Neural crest cell (in vitro differentiated cells): ENCODE results near the gene KLHL30. TPM values are rescaled to one million over a fixed set of nuclear protein-coding genes. Genes with fewer than 3 reads are reported as not detected.
A peak's percentile ranks its signal among the peaks of the same experiment; 100 is the strongest.

Source experiments
- DNase-seq: peaks from one replicate; pipeline ENCODE4 v3.0.0; 2021; ENCODE audit warnings: low read depth, mixed read lengths, low spot score
- H3K27ac Mint-ChIP-seq: one replicate; pipeline ENCODE4 v1.8.0; 2021; ENCODE audit warnings: mild to moderate bottlenecking, mixed read lengths; ENCODE audit not compliant: unreplicated experiment
- H3K27me3 Mint-ChIP-seq: 2 replicates; pipeline ENCODE4 v1.8.0; 2021; ENCODE audit warnings: low read depth, mild to moderate bottlenecking, mixed read lengths
- H3K36me3 Mint-ChIP-seq: 2 replicates; pipeline ENCODE4 v1.8.0; 2021; ENCODE audit warnings: low read depth, mild to moderate bottlenecking, mixed read lengths
- H3K4me1 Mint-ChIP-seq: 2 replicates; pipeline ENCODE4 v1.8.0; 2021; ENCODE audit warnings: mixed read lengths
- H3K4me3 Mint-ChIP-seq: one replicate; pipeline ENCODE4 v1.8.0; 2021; ENCODE audit warnings: mild to moderate bottlenecking, mixed read lengths
- H3K9me3 Mint-ChIP-seq: 2 replicates; pipeline ENCODE4 v1.8.0; 2021; ENCODE audit warnings: mixed read lengths
- total RNA-seq: library from RNA; stranded (reverse); gene quantifications from 2 replicates; pipeline ENCODE4 v1.2.1, GENCODE V29; 2021
- TF ChIP-seq, protein P1 (sequence below): fragments of 200-600 bp; sonication (generic); conservative IDR thresholded peaks from 2 replicates; pipeline ENCODE4 v1.5.0; 2021; ENCODE audit warnings: antibody characterized with exemption, mild to moderate bottlenecking

Gene KLHL30
- total RNA-seq, 1 donor from 2014 or later, result 0.23 TPM

DNA sequence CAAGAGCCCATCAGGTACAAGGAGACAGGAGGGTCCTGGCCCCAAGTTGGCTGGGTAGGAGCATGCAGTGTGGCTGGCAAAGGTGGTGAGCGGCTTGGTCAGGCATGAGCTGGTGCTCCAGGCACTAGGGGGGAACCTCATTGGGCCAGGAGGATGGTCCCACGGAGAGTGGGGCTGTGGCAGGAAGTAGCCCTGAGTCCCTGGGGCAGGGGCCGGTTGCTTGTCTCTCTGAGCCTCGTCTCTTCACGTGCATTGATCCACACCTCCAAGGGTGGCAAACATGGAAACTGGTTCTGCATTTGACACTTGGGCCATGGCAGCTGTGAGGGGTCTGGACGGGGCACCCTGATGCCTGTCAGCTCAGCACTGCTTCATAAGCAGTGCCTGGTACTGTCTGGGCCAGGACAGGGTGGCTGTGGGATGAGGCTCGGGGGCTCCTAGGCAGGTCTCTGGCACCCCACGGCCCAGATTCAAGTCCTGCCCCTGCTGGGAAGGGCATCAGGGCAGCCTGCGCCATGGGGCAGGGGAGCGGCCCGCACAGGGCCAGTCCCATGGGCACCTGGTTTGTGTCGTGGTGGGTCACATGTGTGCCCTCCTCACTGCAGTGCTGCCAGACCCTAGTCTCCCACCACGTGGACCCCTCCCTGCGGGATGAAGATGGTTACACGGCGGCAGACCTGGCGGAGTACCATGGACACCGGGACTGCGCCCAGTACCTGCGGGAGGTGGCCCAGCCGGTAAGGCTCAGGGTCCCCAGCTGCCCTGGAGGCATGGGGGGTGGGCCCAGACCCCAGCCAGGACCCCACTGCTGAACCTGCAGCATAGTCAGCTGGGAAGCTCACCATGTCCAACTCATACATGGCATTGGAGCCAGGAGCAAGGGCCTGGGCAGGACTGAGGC is 21.9 kb upstream of the KLHL30 start:
- Mint-ChIP-seq H3K4me3 (no peak overlapping the region), H3K27me3 (peaks cover 5% of the 10 kb centered on the region), H3K27ac (no peak overlapping the region), H3K36me3 (peaks cover 6% of the 10 kb centered on the region), H3K4me1 (no peaks in the 10 kb centered on the region), H3K9me3 (peaks cover 5% of the 10 kb centered on the region)
- no peak for DNase-seq
- TF ChIP-seq, protein P1, sequence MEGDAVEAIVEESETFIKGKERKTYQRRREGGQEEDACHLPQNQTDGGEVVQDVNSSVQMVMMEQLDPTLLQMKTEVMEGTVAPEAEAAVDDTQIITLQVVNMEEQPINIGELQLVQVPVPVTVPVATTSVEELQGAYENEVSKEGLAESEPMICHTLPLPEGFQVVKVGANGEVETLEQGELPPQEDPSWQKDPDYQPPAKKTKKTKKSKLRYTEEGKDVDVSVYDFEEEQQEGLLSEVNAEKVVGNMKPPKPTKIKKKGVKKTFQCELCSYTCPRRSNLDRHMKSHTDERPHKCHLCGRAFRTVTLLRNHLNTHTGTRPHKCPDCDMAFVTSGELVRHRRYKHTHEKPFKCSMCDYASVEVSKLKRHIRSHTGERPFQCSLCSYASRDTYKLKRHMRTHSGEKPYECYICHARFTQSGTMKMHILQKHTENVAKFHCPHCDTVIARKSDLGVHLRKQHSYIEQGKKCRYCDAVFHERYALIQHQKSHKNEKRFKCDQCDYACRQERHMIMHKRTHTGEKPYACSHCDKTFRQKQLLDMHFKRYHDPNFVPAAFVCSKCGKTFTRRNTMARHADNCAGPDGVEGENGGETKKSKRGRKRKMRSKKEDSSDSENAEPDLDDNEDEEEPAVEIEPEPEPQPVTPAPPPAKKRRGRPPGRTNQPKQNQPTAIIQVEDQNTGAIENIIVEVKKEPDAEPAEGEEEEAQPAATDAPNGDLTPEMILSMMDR, result no peak

DNA sequence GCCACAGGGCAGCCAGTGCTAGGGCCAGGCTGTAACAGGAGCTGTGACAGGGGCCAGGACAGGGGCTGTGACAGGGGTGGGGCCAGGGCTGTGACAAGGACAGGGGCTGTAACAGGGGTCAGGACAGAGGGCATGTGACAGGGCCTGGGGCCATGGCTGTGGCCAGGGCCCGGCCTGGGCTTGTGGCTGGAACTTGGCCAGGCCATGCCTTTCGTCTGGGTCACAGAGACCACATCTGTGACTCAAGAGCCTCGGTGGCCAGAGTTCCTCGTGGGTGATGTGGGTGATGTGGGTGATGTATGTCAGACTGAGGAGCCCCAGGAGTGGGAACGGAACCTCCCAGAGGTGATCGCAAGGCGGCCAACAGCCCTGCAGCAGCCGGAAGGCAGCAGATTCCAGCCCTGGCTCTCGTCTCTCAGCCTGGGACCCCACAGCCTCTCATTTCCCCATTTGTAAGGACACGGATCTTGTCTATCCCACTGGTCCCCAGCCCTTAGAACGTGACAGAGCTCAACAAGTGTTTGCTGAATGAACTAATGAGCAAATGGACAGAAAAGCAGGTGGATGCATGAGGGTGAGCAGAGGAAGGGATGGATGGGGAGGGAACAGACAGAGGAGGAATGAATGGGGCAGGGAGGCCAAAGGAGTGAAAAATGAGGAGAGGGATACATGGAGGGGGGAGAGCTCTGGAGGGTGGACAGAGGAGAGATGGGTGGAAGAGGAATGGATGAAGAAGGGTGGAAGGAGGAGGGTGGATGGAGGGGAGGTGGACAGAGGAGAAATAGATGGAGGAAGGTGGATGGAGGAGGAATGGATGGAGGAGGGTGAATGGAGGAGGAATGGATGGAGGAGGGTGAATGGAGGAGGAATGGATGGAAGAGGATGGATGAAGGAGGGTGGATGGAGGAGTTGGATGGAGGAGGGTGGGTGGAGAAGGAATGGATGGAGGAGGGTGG is 21.0 kb upstream of the KLHL30 start:
- Mint-ChIP-seq H3K27ac (no peak overlapping the region), H3K4me3 (no peak overlapping the region), H3K4me1 (no peaks in the 10 kb centered on the region), H3K9me3 (peaks cover 5% of the 10 kb centered on the region), H3K36me3 (peaks cover 6% of the 10 kb centered on the region), H3K27me3 (peaks cover 5% of the 10 kb centered on the region)
- TF ChIP-seq, protein P1, result no peak
- no peak for DNase-seq

DNA sequence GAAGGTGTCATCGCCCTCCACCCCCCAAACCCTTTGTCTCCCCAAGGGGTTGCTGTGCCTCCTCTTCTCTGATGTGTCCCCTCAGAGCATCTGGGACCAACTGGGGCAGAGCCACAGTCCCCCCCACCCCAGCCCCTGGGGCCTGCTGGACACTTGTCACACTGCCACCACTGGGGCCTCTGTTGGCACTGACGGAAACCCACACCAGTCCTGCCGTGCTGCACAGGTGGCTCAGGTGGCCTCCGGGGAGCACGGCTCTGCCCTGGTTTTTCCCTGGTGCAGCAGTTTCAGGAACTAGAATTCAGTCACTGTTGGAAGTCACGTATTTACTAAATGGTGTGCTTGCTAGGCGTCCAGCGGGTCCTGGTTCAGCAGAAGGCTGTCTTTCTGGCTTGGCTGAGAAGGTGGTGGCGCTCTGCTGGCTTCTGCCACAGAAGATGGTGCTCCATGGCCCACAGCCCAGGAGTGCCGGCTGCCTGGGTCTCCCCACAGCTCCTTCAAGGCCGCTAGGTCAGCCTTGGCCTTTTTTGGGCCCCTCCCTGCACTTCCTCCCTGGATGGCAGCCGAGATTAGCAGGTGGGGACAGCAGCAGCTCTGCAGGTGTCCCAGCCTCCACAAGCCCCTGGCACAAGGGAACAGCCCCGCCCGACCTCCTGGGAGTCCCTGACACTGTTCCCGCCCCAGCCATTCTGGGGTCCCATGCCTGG is 18.6 kb upstream of the KLHL30 start:
- H3K9me3 Mint-ChIP-seq, result no peaks in the 10 kb centered on the region
- H3K27me3 Mint-ChIP-seq, result peaks cover 5% of the 10 kb centered on the region
- no peak for DNase-seq
- no peak overlapping the region for H3K4me3 Mint-ChIP-seq
- H3K36me3 Mint-ChIP-seq, result no peaks in the 10 kb centered on the region
- TF ChIP-seq, protein P1, result no peak
- no peak overlapping the region for H3K27ac Mint-ChIP-seq
- no peaks in the 10 kb centered on the region for H3K4me1 Mint-ChIP-seq

DNA sequence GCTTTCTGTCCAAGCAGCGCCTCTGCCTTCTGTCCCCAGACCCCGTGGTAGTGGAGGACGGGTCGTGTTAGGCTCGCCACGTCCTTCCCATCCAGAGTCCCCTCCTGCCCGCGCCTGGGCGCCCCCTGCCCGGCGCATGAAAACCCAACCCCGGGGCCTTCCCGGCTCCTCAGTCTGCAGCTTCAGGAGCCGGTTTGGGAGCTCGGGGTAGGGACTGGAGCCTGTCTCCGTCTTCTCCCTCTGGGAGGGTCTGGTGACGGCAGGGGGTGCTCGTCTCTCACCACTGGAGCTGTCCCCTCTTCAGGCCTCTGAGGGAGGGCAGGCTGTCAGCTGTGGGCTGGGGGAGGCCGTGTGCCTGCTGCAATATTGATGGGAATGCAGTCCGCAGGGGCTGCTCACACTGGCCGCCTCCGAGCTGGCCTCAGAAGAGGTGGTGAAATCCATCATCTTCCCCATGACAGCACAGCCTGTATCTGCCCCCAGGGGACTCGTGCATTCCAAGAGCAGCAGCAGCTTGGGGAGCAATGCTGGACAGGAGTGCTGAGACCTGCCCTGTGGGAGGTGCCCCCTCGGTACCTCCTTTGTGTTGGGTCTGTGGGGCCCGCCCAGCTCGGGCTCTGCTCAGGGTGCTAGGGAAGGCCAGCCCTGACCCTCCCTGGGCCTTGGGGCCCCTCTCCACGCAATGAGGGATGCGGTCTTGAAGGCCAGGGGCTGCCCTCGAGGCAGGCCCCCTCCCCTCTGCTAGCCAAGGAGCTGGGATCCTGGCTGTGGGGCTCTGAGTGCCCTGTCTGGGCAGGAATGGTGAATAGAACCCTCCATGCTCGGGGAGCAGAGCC is 17.8 kb upstream of the KLHL30 start:
- H3K36me3 Mint-ChIP-seq, result no peaks in the 10 kb centered on the region
- H3K4me1 Mint-ChIP-seq, result no peaks in the 10 kb centered on the region
- peaks cover 5% of the 10 kb centered on the region for H3K27me3 Mint-ChIP-seq
- TF ChIP-seq, protein P1, result peak; percentile 38
- H3K4me3 Mint-ChIP-seq, result no peak overlapping the region
- H3K9me3 Mint-ChIP-seq, result no peaks in the 10 kb centered on the region
- no peak overlapping the region for H3K27ac Mint-ChIP-seq
- DNase-seq, result no peak
